Ramos (cell line): ENCODE data around the gene TMSB4Y.

Source experiments
- in situ Hi-C: fragments of 300-500 bp; cut with MboI; formaldehyde crosslinking; loops from one replicate; pipeline ENCODE4 v1.14.3; 2022; ENCODE audit warnings: low sequenced_read_pairs; ENCODE audit not compliant: unreplicated experiment

The TMSB4Y gene

DNA sequence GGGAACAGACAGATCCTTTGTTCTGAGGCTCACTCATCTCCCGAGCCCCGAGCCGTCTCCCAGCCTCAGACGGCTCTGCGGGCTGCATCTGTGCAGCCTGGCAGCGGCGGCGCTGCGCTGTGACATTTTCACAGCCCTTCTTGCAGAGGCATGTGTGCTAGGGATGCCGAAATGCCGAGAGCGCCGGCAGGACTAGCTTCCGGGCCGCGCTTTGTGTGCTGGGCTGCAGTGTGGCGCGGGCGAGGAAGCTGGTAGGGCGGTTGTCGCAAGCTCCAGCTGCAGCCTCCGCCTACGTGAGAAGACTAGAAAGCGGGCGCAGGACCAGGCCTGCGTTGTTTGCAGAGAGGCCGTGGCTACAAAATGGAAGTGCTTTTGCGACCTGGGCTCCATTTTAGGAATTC lies at the start of gene TMSB4Y:
TMSB4Y (plus strand) TSS at position 332 of the 401 bp plus-strand sequence.
- in situ Hi-C loops, result no loop called here

DNA sequence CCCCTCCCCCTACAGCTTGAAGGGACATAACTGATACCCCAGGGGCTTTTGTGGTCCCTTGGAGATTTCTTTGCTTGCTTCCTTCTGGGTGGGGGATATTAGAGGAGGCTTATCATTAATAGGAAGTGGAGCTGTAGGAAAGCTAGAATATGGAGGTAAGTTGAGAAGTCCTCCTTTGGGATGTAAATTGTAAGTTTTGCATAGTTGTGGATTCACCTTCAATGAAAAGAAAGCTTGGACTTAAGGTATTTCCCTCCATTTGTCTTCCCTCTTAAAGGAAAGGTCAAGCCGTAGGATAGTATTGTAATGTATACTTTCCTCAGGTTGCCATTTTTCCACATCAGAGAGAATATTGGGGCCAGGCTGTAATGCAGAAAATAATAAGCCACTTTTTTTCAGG lies 39.5 kb upstream of the TMSB4Y start:
- in situ Hi-C loops, result no loop called here

- in situ Hi-C loops, result no loop called here
Measured at GRCh38 chrY:13671122-13671521, 32.6 kb upstream of the TMSB4Y start.

GRCh38 chrY:13702276-13702675 lies 1.4 kb upstream of the TMSB4Y start:
- in situ Hi-C loops, result no loop called here

DNA sequence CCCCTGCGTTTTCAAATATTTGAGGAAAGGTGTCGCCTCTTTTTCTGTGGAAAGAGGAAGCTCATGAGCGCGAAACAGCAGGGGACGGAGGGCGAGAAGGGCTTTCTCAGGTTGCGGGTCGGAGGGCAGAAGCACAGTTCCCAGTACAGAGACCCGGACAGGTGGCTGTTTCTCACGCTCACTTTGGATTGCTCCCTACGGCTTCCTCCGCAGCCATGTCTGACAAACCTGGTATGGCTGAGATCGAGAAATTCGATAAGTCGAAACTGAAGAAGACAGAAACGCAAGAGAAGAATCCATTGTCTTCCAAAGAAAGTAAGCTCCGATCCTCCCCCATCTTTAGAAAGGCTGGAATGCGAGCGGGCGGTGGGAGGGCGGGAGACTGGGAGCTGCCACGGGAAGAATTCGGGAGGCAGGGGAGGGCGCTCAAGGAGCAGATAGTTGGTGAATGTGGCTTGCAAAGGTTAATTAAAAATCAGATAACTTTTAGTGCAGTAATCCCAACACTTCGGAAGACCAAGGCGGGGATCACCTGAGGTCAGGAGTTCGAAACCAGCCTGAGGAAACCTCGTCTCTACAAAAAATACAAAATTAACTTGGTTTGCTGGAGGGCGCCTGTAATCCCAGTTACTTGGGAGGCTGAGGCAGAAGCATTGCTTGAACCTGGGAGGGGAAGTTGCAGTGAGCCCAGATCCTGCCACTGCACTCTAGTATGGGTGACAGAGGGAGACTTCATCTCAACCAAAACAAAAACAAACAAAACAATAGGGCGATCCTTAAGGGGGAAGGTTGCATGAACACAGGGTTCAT lies 627 bp downstream of the TMSB4Y start:
- in situ Hi-C loops, result no loop called here

GRCh38 chrY:13705197-13705596 lies 1.5 kb downstream of the TMSB4Y start:
- in situ Hi-C loops, result no loop called here

- in situ Hi-C loops, result no loop called here
Measured at GRCh38 chrY:13708038-13708437, 4.3 kb downstream of the TMSB4Y start.

DNA sequence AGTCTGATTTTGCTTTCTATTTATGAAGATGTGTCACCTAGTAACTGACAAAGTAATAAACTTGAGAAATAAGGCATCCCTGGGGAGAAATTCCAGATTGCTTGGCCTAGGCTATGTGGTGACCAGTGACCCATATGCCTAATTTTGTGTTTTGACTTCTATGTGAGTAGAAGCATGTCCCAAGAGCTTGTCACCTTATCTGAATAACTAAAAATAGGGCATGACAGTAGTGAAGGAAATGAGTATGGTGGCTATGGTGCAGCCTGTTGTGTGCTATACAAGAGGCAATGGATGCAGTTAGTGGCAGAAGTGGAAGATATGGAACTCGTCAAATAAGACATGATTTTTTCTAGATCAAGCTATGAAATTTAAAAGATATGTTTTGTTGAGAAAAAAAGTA lies 15.3 kb downstream of the TMSB4Y start:
- in situ Hi-C loops, result no loop called here

DNA sequence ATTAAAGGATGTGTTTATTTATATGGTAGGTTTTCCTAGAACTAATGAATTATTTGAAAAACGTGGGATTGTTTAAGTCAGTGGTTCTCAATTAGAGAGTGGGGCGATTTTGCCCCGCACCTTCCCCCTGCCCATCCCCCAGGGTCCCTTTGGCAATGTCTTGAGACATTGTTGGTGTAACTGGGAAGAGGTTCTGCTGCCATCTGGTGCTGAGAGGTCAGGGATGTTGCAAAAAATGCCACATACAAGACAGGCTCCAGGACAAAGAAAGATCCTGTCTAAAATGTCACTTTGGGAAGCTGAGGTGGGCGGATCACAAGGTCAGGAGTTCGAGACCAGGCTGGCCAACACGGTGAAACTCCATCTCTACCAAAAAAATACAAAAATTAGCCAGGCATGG lies 25.8 kb downstream of the TMSB4Y start:
- in situ Hi-C loops, result no loop called here

- in situ Hi-C loops, result no loop called here
Measured at GRCh38 chrY:13738618-13739017, 34.9 kb downstream of the TMSB4Y start.

- in situ Hi-C loops, result no loop called here
Measured at GRCh38 chrY:13751289-13752071, 47.8 kb downstream of the TMSB4Y start.

DNA sequence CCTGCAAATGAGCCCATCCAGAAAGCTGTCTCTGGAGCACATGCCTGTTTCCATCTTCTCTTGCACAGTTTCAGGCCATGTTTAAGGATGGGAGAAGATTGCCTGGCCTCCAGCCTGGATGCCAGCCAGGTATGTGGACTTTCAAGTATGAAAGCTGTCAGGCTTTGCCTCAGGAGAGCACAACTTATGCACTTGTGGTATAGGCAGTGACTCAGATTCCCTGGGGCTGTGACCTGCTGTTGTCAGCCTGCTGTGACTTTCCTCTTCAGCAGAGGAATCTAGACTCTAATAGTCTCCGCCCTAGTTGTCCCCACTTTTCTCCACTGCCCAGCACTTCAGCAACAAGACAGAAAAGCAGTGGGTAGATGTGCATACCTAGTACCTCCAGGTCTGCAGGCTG lies 51.0 kb downstream of the TMSB4Y start:
- in situ Hi-C loops, result no loop called here
